Keratinocyte (primary cell): ENCODE data around the gene CDX2. TPM values are rescaled to one million over a fixed set of nuclear protein-coding genes. Genes with fewer than 3 reads are reported as not detected.

Source experiments
- DNase-seq: peaks from one replicate; pipeline ENCODE4 v3.0.0-alpha.2; 2011; ENCODE audit warnings: low read depth, missing footprints, low spot score
- FAIRE-seq: peaks from 2 replicates; lab custom pipeline; 2011; peaks lifted over from hg19 to GRCh38; lab: Jason Lieb, UNC
- H2AFZ ChIP-seq: 2 replicates; pipeline ENCODE4 v1.6.0; 2012; ENCODE audit warnings: low read length, control low read depth, inconsistent platforms; ENCODE audit not compliant: control insufficient read depth
- H3K27ac ChIP-seq: 2 replicates; pipeline ENCODE4 v1.5.1; 2011; ENCODE audit warnings: low read length; ENCODE audit not compliant: control insufficient read depth, insufficient read depth
- H3K27me3 ChIP-seq: 3 replicates; pipeline ENCODE4 v1.6.0; 2011; ENCODE audit warnings: low read length; ENCODE audit not compliant: control insufficient read depth, insufficient read depth; ENCODE audit errors: extremely low read depth
- H3K36me3 ChIP-seq, 2 experiments: 2 replicates in 1 of 2; 3 replicates in 1 of 2; pipeline ENCODE4 v1.5.1; 2011; ENCODE audit warnings: low read length in 2 of 2, mild to moderate bottlenecking in 1 of 2; ENCODE audit not compliant: control insufficient read depth in 2 of 2, insufficient read depth in 2 of 2; ENCODE audit errors: extremely low read depth in 1 of 2
- H3K4me1 ChIP-seq: 3 replicates; pipeline ENCODE4 v1.5.1; 2011; ENCODE audit warnings: low read length; ENCODE audit not compliant: control insufficient read depth, insufficient read depth; ENCODE audit errors: extremely low read depth
- H3K4me2 ChIP-seq: 3 replicates; pipeline ENCODE4 v1.6.0; 2011; ENCODE audit warnings: low read depth, low read length; ENCODE audit not compliant: control insufficient read depth, insufficient read depth; ENCODE audit errors: extremely low read depth
- H3K4me3 ChIP-seq, 3 experiments: fragments of 200-600 bp in 1 of 3; sonication (generic) in 1 of 3; 2 replicates in 2 of 3; 3 replicates in 1 of 3; pipeline ENCODE4 v1.5.1; 2011 to 2016; ENCODE audit warnings: low read length in 3 of 3, mild to moderate bottlenecking in 3 of 3, control low read depth in 2 of 3, inconsistent platforms in 1 of 3, low read depth in 1 of 3, mixed read lengths in 1 of 3, mixed run types in 1 of 3, moderate library complexity in 1 of 3; ENCODE audit not compliant: control insufficient read depth in 2 of 3, insufficient read depth in 2 of 3; ENCODE audit errors: extremely low read depth in 1 of 3
- H3K79me2 ChIP-seq: 2 replicates; pipeline ENCODE4 v1.6.0; 2012; ENCODE audit warnings: low read length; ENCODE audit not compliant: control insufficient read depth, insufficient read depth
- H3K9ac ChIP-seq: 3 replicates; pipeline ENCODE4 v1.6.0; 2011; ENCODE audit warnings: low read length; ENCODE audit not compliant: control insufficient read depth, insufficient read depth; ENCODE audit errors: extremely low read depth
- H3K9me1 ChIP-seq: 3 replicates; pipeline ENCODE4 v1.6.0; 2011; ENCODE audit warnings: low read length; ENCODE audit not compliant: control insufficient read depth, insufficient read depth; ENCODE audit errors: extremely low read depth
- H3K9me3 ChIP-seq: 2 replicates; pipeline ENCODE4 v1.5.1; 2012; ENCODE audit warnings: low read depth, low read length; ENCODE audit not compliant: control insufficient read depth
- H4K20me1 ChIP-seq: 3 replicates; pipeline ENCODE4 v1.6.0; 2011; ENCODE audit warnings: low read length; ENCODE audit not compliant: control insufficient read depth, insufficient read depth; ENCODE audit errors: extremely low read depth
- CTCF ChIP-seq, 3 experiments: IDR thresholded peaks in 1 of 3; conservative IDR thresholded peaks in 1 of 3; optimal IDR thresholded peaks in 1 of 3; 2 replicates in 2 of 3; 3 replicates in 1 of 3; pipeline versions ENCODE3 to v1.5.1; 2011; ENCODE audit warnings: low read length in 3 of 3, mild to moderate bottlenecking in 3 of 3, moderate library complexity in 2 of 3, control low read depth in 1 of 3, inconsistent platforms in 1 of 3; ENCODE audit not compliant: insufficient read depth in 2 of 3; ENCODE audit errors: extremely low read depth in 1 of 3
- EZH2 ChIP-seq: IDR thresholded peaks from one replicate; pipeline ENCODE4 v1.6.1; 2012; ENCODE audit warnings: inconsistent platforms, mild to moderate bottlenecking, low read length, moderate library complexity
- dilution Hi-C: fragments of 300-500 bp; cut with MboI; formaldehyde crosslinking; loops from one replicate; pipeline ENCODE4 v1.7.0; 2020; ENCODE audit warnings: low sequenced_read_pairs; ENCODE audit not compliant: extremely low pct_ligation_motif_present
- polyA plus RNA-seq, 5 experiments: library from polyadenylated mRNA; depleted of rRNA in 3 of 5; stranded (reverse) in 3 of 5; stranded (forward) in 1 of 5; unstranded in 1 of 5; fragments of >200 nt; gene quantifications; 1 replicate in 1 of 5; 2 replicates in 3 of 5; 3 replicates in 1 of 5; pipeline versions ENCODE4 v1.2.1 to v1.2.3, GENCODE V29; 2011 to 2012; ENCODE audit warnings: missing spikeins in 2 of 5, low read depth in 1 of 5, low replicate concordance in 1 of 5

The CDX2 gene
- polyA plus RNA-seq, 1 donor (not counting 4 experiments of a cell fraction or from before 2014, with no cell fraction given) = not detected

GRCh38 chr13:27953676-27954405 is 15.3 kb downstream of the CDX2 start:
- FAIRE-seq (no peak), DNase-seq (no peak)
- Histone ChIP-seq H2AFZ (peak overlapping the region; percentile 89), H3K9me1 (no peaks in the 10 kb centered on the region), H3K36me3 (no peaks in the 10 kb centered on the region), H3K4me3 (peak overlapping the region; percentile 41 to 68 (median 57)), H3K79me2 (no peaks in the 10 kb centered on the region), H3K4me2 (peak overlapping the region; percentile 75), H3K4me1 (no peaks in the 10 kb centered on the region), H3K9me3 (no peaks in the 10 kb centered on the region), H3K27me3 (peaks cover 35% of the 10 kb centered on the region), H3K27ac (no peak overlapping the region), H3K9ac (no peak overlapping the region), H4K20me1 (no peaks in the 10 kb centered on the region)
- dilution Hi-C loops = loop anchor here (25.0 kb wide), 1 partner anchor 117 kb away; no protein-coding TSS in a partner anchor
- TF ChIP-seq EZH2 (peak; percentile 85), CTCF (optimal IDR thresholded peaks at IDR 0.05 in 1 of 3, IDR thresholded peaks at IDR 0.05 in 1 of 3, conservative IDR thresholded peaks at IDR 0.05 in 1 of 3; ENCODE audit: extremely low read depth in 1 of 3, insufficient read depth in 2 of 3, low read length in 3 of 3) (peak; percentile 63 to 91 (median 90))

GRCh38 chr13:27952876-27953675 is 16.0 kb downstream of the CDX2 start:
- no peak overlapping the region for H3K27ac ChIP-seq
- H3K36me3 ChIP-seq = no peaks in the 10 kb centered on the region
- no peak for TF ChIP-seq EZH2
- no peak for TF ChIP-seq CTCF (optimal IDR thresholded peaks at IDR 0.05 in 1 of 3, IDR thresholded peaks at IDR 0.05 in 1 of 3, conservative IDR thresholded peaks at IDR 0.05 in 1 of 3; ENCODE audit: extremely low read depth in 1 of 3, insufficient read depth in 2 of 3, low read length in 3 of 3)
- H3K9me1 ChIP-seq = no peaks in the 10 kb centered on the region
- no peak overlapping the region for H3K9ac ChIP-seq
- H3K79me2 ChIP-seq = no peaks in the 10 kb centered on the region
- H3K27me3 ChIP-seq = peaks cover 35% of the 10 kb centered on the region
- H3K4me3 ChIP-seq = peak overlapping the region in 1 of 3 experiments; percentile 41
- dilution Hi-C loops = loop anchor here (25.0 kb wide), 1 partner anchor 116 kb away; no protein-coding TSS in a partner anchor
- peak overlapping the region; percentile 56 for H2AFZ ChIP-seq
- no peaks in the 10 kb centered on the region for H3K4me1 ChIP-seq
- peak overlapping the region; percentile 75 for H3K4me2 ChIP-seq
- H4K20me1 ChIP-seq = no peaks in the 10 kb centered on the region
- DNase-seq (no peak), FAIRE-seq (no peak)
- no peaks in the 10 kb centered on the region for H3K9me3 ChIP-seq
